Fibroblast of the conjunctiva (primary cell): ENCODE measurements around the gene COQ5.
"Not testable (repeated sequence)": the region's sequence is repeated elsewhere in the genome, so short reads cannot be mapped to it uniquely, and the experiment has no call there.

Source experiments
- DNase-seq: peaks from one replicate; pipeline ENCODE4 v3.0.0-alpha.2; 2010; ENCODE audit warnings: low read depth

Gene COQ5

GRCh38 chr12:120522568-120522967 is 6.4 kb downstream of the COQ5 start:
- no peak for DNase-seq

GRCh38 chr12:120519324-120519723 is 9.6 kb downstream of the COQ5 start:
- DNase-seq = not testable (repeated sequence)

- no peak for DNase-seq
Measured at GRCh38 chr12:120515496-120515895, 13.5 kb downstream of the COQ5 start.

GRCh38 chr12:120514002-120514401 is 15.0 kb downstream of the COQ5 start:
- no peak for DNase-seq

- DNase-seq = no peak
Measured at GRCh38 chr12:120508537-120508936, 20.4 kb downstream of the COQ5 start.

GRCh38 chr12:120504587-120504986 is 24.4 kb downstream of the COQ5 start:
- no peak for DNase-seq

- DNase-seq = no peak
Measured at GRCh38 chr12:120500581-120500980, 28.4 kb downstream of the COQ5 start.

- DNase-seq = no peak
Measured at GRCh38 chr12:120498870-120499515, 30.0 kb downstream of the COQ5 start.

GRCh38 chr12:120497524-120498150 is 31.3 kb downstream of the COQ5 start:
- no peak for DNase-seq

GRCh38 chr12:120496413-120497340 is 32.3 kb downstream of the COQ5 start:
- DNase-seq = no peak

- DNase-seq = peak; percentile 93
Measured at GRCh38 chr12:120495731-120496412, 33.1 kb downstream of the COQ5 start, which contains the start of gene DYNLL1. TSS of gene DYNLL1 (plus strand) at chr12:120496113. CDS start at chr12:120496422, 309 bp downstream.

GRCh38 chr12:120495186-120495730 is 33.7 kb downstream of the COQ5 start:
- no peak for DNase-seq

GRCh38 chr12:120490833-120491512 is 38.0 kb downstream of the COQ5 start:
- no peak for DNase-seq

GRCh38 chr12:120490325-120490724 is 38.6 kb downstream of the COQ5 start:
- DNase-seq = no peak

GRCh38 chr12:120489018-120489417 is 39.9 kb downstream of the COQ5 start:
- DNase-seq = no peak

GRCh38 chr12:120488057-120488640 is 40.8 kb downstream of the COQ5 start:
- DNase-seq = no peak

GRCh38 chr12:120487552-120487951 is 41.4 kb downstream of the COQ5 start:
- DNase-seq = not testable (repeated sequence)

GRCh38 chr12:120485961-120486881 is 42.7 kb downstream of the COQ5 start:
- DNase-seq = no peak

- DNase-seq = no peak
Measured at GRCh38 chr12:120483621-120484020, 45.3 kb downstream of the COQ5 start.
